ENCODE data around the gene PFDN1. TPM values are rescaled to one million over a fixed set of nuclear protein-coding genes. Genes with fewer than 3 reads are reported as not detected.

PFDN1 gene
- polyA plus RNA-seq, 1 donor from 2014 or later = 147 TPM

DNA sequence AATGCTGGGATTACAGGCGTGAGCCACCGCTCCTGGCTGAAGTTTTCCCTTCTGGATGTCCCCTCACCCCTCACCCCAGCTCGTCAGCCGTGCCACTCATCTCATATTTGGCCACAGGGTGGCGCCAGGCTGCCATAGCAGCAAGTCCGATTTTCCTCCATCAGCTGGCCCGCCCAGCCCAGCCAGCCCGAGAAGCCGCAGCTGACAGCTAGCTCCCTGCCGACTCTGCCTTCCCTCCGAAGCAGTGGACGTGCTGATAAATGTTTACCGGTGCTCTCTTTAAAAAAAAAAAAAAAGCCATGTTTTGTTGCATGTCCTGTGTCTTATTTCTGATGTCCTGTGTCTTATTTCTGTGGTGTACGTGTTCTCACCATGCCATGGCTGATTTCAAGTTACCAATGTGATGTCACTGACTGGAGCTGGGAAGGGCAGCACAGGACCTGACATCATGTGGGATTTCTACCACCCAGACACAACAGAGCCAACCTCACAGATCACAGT lies 58.3 kb downstream of the PFDN1 start:
- Histone ChIP-seq H3K9me3 (ENCODE audit: low read length) (no peaks in the 10 kb centered on the region), H3K27me3 (ENCODE audit: insufficient read depth, low read depth, low read length) (no peaks in the 10 kb centered on the region), H3F3A (ENCODE audit: insufficient read depth, low read length, poor library complexity, severe bottlenecking) (no peaks in the 10 kb centered on the region), H3K4me3 (ENCODE audit: low read length) (no peak overlapping the region), H3K9ac (ENCODE audit: low read length) (no peak overlapping the region), H3K79me2 (replicated peaks; ENCODE audit: insufficient read depth, low read length) (no peaks in the 10 kb centered on the region), H3K4me2 (ENCODE audit: low read length) (no peak overlapping the region), H4K20me1 (ENCODE audit: insufficient read depth) (no peaks in the 10 kb centered on the region), H3K36me3 (ENCODE audit: insufficient read depth, low read length) (no peaks in the 10 kb centered on the region), H3K9me2 (ENCODE audit: insufficient read depth, low read length) (no peaks in the 10 kb centered on the region), H3K27ac (ENCODE audit: low read length) (no peak overlapping the region), H2AFZ (ENCODE audit: low read depth, low read length) (no peak overlapping the region)
- peak; percentile 37 for TF ChIP-seq MXI1 (conservative IDR thresholded peaks at IDR 0.05; ENCODE audit: poor library complexity, severe bottlenecking)
- peak; percentile 88 for TF ChIP-seq RAD21 (conservative IDR thresholded peaks at IDR 0.05)
- no peak for TF ChIP-seq POLR2AphosphoS5 (IDR thresholded peaks at IDR 0.05)
- TF ChIP-seq, protein P1, sequence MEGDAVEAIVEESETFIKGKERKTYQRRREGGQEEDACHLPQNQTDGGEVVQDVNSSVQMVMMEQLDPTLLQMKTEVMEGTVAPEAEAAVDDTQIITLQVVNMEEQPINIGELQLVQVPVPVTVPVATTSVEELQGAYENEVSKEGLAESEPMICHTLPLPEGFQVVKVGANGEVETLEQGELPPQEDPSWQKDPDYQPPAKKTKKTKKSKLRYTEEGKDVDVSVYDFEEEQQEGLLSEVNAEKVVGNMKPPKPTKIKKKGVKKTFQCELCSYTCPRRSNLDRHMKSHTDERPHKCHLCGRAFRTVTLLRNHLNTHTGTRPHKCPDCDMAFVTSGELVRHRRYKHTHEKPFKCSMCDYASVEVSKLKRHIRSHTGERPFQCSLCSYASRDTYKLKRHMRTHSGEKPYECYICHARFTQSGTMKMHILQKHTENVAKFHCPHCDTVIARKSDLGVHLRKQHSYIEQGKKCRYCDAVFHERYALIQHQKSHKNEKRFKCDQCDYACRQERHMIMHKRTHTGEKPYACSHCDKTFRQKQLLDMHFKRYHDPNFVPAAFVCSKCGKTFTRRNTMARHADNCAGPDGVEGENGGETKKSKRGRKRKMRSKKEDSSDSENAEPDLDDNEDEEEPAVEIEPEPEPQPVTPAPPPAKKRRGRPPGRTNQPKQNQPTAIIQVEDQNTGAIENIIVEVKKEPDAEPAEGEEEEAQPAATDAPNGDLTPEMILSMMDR (IDR thresholded peaks at IDR 0.05; ENCODE audit: poor library complexity, severe bottlenecking) = peak; percentile 91
- TF ChIP-seq EP300 (conservative IDR thresholded peaks at IDR 0.05; ENCODE audit: poor library complexity, severe bottlenecking) = peak; percentile 10
- no peak for TF ChIP-seq TAF1 (IDR thresholded peaks at IDR 0.05; ENCODE audit: low read depth)
- TF ChIP-seq SMC3 (conservative IDR thresholded peaks at IDR 0.05; ENCODE audit: poor library complexity) = peak; percentile 87

DNA sequence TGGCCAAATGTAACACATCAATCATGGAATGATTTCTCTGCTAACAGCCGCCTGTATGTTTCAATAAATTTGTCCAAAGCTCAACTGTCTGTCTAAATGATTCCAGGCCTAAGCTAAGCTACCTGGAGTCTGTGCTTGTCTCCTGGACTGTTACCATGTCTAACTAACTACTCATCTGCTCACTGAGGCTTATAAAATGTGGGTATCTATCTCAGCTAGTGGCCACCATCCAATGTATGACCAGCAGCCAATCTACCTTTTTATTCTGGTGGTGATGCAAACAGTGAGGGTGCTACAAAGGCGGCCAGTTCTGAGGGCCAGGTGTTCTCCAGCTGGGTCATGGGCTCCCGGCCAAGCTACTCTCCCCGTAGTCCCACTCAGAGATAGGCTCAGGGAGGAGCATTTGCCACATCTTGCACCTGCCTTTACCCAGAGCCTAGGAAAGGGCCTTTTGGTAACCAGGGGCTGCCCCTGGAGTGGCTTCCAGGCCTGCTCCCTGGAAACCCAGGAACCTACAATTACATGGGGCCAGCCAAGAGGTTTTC lies 59.1 kb downstream of the PFDN1 start:
- no peak for TF ChIP-seq SMC3 (conservative IDR thresholded peaks at IDR 0.05; ENCODE audit: poor library complexity)
- no peak for TF ChIP-seq RAD21 (conservative IDR thresholded peaks at IDR 0.05)
- TF ChIP-seq, protein P2, sequence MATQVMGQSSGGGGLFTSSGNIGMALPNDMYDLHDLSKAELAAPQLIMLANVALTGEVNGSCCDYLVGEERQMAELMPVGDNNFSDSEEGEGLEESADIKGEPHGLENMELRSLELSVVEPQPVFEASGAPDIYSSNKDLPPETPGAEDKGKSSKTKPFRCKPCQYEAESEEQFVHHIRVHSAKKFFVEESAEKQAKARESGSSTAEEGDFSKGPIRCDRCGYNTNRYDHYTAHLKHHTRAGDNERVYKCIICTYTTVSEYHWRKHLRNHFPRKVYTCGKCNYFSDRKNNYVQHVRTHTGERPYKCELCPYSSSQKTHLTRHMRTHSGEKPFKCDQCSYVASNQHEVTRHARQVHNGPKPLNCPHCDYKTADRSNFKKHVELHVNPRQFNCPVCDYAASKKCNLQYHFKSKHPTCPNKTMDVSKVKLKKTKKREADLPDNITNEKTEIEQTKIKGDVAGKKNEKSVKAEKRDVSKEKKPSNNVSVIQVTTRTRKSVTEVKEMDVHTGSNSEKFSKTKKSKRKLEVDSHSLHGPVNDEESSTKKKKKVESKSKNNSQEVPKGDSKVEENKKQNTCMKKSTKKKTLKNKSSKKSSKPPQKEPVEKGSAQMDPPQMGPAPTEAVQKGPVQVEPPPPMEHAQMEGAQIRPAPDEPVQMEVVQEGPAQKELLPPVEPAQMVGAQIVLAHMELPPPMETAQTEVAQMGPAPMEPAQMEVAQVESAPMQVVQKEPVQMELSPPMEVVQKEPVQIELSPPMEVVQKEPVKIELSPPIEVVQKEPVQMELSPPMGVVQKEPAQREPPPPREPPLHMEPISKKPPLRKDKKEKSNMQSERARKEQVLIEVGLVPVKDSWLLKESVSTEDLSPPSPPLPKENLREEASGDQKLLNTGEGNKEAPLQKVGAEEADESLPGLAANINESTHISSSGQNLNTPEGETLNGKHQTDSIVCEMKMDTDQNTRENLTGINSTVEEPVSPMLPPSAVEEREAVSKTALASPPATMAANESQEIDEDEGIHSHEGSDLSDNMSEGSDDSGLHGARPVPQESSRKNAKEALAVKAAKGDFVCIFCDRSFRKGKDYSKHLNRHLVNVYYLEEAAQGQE (IDR thresholded peaks at IDR 0.05; ENCODE audit: borderline replicate concordance) = no peak
- Histone ChIP-seq H3K9me2 (ENCODE audit: insufficient read depth, low read length) (no peaks in the 10 kb centered on the region), H3K4me2 (ENCODE audit: low read length) (no peak overlapping the region), H3K27ac (ENCODE audit: low read length) (no peak overlapping the region), H3K9me3 (ENCODE audit: low read length) (no peaks in the 10 kb centered on the region), H3F3A (ENCODE audit: insufficient read depth, low read length, poor library complexity, severe bottlenecking) (no peaks in the 10 kb centered on the region), H4K20me1 (ENCODE audit: insufficient read depth) (no peaks in the 10 kb centered on the region), H3K9ac (ENCODE audit: low read length) (no peak overlapping the region), H3K4me3 (ENCODE audit: low read length) (no peak overlapping the region), H3K79me2 (replicated peaks; ENCODE audit: insufficient read depth, low read length) (no peaks in the 10 kb centered on the region), H3K27me3 (ENCODE audit: insufficient read depth, low read depth, low read length) (no peaks in the 10 kb centered on the region), H3K36me3 (ENCODE audit: insufficient read depth, low read length) (no peaks in the 10 kb centered on the region), H2AFZ (ENCODE audit: low read depth, low read length) (no peak overlapping the region)
